Panc1 (cell line): ENCODE results near the gene CCDC51.

Source experiments
- POLR2AphosphoS5 ChIP-seq: IDR thresholded peaks from 2 replicates; pipeline ENCODE4 v1.6.1; 2012; ENCODE audit warnings: mild to moderate bottlenecking, low read depth, low read length, moderate library complexity
- TF ChIP-seq, protein P1 (sequence below): fragments of 450-650 bp; IDR thresholded peaks from 2 replicates; pipeline ENCODE4 v1.5.1; 2017; ENCODE audit warnings: mild to moderate bottlenecking
- TF ChIP-seq, protein P2 (sequence below), 2 experiments: IDR thresholded peaks; 2 replicates each; pipeline ENCODE4 v1.6.1; 2011 to 2012; ENCODE audit warnings: low read depth in 2 of 2, control low read depth in 1 of 2, low read length in 1 of 2, mild to moderate bottlenecking in 1 of 2, moderate library complexity in 1 of 2; ENCODE audit not compliant: insufficient read depth in 1 of 2

DNA sequence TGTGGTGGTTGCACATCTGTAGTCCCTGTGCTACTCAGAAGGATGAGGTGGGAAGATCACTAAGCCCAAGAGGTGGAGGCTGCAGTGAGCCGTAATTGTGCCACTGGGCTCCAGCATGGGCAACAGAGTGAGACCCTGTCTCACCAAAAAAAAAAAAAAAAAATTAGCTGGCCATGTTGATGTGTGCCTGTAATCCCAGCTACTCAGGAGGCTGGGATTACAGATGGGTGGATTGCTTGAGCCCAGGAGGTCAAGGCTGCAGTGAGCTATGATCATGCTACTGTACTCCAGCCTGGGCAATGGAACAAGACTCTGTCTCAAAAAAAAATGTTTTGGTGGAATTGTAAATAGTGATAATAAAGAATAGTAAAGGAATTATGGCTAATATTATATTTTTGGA is 16.5 kb upstream of the CCDC51 start:
- TF ChIP-seq, protein P1, sequence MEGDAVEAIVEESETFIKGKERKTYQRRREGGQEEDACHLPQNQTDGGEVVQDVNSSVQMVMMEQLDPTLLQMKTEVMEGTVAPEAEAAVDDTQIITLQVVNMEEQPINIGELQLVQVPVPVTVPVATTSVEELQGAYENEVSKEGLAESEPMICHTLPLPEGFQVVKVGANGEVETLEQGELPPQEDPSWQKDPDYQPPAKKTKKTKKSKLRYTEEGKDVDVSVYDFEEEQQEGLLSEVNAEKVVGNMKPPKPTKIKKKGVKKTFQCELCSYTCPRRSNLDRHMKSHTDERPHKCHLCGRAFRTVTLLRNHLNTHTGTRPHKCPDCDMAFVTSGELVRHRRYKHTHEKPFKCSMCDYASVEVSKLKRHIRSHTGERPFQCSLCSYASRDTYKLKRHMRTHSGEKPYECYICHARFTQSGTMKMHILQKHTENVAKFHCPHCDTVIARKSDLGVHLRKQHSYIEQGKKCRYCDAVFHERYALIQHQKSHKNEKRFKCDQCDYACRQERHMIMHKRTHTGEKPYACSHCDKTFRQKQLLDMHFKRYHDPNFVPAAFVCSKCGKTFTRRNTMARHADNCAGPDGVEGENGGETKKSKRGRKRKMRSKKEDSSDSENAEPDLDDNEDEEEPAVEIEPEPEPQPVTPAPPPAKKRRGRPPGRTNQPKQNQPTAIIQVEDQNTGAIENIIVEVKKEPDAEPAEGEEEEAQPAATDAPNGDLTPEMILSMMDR, result no peak
- TF ChIP-seq, protein P2, sequence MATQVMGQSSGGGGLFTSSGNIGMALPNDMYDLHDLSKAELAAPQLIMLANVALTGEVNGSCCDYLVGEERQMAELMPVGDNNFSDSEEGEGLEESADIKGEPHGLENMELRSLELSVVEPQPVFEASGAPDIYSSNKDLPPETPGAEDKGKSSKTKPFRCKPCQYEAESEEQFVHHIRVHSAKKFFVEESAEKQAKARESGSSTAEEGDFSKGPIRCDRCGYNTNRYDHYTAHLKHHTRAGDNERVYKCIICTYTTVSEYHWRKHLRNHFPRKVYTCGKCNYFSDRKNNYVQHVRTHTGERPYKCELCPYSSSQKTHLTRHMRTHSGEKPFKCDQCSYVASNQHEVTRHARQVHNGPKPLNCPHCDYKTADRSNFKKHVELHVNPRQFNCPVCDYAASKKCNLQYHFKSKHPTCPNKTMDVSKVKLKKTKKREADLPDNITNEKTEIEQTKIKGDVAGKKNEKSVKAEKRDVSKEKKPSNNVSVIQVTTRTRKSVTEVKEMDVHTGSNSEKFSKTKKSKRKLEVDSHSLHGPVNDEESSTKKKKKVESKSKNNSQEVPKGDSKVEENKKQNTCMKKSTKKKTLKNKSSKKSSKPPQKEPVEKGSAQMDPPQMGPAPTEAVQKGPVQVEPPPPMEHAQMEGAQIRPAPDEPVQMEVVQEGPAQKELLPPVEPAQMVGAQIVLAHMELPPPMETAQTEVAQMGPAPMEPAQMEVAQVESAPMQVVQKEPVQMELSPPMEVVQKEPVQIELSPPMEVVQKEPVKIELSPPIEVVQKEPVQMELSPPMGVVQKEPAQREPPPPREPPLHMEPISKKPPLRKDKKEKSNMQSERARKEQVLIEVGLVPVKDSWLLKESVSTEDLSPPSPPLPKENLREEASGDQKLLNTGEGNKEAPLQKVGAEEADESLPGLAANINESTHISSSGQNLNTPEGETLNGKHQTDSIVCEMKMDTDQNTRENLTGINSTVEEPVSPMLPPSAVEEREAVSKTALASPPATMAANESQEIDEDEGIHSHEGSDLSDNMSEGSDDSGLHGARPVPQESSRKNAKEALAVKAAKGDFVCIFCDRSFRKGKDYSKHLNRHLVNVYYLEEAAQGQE (IDR thresholded peaks at IDR 0.05; ENCODE audit: insufficient read depth in 1 of 2, low read depth in 2 of 2, low read length in 1 of 2), result no peak
- TF ChIP-seq POLR2AphosphoS5, result no peak
